GM19467 (cell line): ENCODE results near the gene C3orf38.
"Not testable (repeated sequence)": the region's sequence is repeated elsewhere in the genome, so short reads cannot be mapped to it uniquely, and the experiment has no call there.

ENCODE experiments used
- ATAC-seq: cut with Tn5 transposase; IDR thresholded peaks from one replicate; pipeline ENCODE4 v1.9.1; 2021; ENCODE audit warnings: mild to moderate bottlenecking, moderate library complexity; ENCODE audit not compliant: unreplicated experiment

C3orf38 gene

DNA sequence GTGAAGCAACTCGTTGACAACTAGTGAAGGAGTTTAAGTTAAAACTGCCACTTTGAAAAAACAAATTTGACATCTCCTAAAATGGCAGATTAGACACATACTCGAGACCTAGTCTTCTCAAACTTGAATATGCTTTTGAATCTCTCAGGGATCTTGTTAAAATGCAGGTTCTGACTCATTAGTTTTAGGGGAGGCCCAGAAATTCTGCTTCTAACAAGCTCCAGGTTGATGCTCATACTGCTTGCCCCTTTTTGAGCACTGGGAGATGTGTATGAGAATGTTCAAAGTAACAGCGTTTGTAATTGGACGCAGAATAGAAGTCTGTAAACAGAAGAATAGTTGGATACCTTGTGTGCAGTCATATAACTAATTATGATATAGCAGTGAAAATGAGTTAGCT is 1.6 kb downstream of the C3orf38 start:
- ATAC-seq = no peak

DNA sequence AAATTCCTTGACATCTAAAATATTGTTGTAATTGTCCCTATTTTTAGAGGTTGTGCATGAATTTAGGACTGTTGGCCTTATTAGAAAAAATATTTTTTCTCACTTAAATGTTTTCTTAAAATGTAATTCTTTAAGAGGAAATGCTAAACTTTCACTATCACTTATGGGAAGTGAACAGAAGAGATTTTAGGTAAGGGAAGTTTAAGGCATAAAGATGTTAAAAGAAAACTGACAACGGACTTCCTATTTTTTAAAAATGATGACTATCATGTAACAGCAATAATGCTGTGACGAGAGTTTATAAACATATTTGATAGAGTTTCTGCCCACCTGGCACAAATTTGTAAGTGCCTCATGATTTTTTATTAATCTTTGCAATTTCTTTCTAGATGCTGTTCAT is 3.1 kb downstream of the C3orf38 start:
- ATAC-seq = no peak

DNA sequence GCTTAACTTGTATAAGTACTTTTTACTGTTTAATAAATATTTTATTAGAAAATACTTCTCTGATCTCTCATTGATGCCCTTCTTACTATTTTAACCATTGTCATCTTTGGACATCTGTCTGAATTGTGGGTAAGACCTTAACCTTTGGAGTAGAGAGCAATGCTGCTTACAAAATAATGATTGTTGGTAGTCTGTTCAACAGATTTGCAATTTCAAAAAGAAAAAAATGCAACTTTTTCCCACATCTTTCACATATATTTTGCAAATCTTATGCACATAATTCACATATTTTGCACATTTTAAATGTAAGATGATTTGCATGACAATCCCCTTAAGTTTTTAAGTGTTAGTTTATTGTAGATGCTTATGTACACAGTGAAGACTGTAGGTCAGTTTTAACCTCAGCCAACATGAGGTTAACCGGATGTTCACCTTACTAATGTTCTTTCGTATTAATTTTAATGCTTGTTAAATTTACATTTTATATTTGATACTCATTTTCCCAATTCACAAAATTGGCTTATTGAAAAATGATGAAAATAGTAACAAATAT is 16.7 kb downstream of the C3orf38 start:
- ATAC-seq = no peak

DNA sequence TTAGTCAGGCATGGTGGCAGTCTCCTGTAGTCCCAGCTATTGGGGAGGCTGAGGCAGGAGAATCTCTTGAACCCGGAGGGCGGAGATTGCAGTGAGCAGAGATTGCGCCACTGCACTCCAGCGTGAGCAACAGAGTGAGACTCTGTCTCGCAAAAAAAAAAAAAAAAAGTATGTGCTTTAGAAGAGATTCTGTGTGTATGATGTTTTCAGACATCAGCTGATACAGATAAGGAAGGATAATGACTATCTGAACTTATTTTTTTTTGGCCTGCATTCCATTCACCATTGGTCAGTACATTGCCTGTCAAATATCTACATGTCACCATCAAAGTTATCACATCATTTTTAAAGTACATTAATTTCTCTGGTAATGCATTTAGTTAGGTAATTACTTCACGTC is 17.4 kb downstream of the C3orf38 start:
- ATAC-seq = no peak

DNA sequence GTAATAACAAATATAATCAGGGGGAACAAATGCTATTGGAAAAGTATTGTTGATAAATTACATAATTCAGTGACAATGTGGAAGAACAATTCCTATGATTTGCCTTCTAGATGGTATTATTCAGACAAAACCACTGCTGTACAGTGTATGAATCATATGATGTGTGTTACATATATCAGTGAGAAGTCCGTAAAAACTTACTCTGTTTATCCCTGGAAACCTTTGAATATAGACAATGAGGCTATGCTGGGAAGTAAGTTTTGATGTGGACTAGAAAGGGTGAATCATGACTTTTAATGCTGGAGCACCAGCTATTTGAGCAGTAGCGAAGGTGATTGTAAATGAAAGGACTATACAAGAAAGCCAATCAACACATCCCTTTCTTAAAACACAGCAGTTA is 17.9 kb downstream of the C3orf38 start:
- ATAC-seq = no peak

DNA sequence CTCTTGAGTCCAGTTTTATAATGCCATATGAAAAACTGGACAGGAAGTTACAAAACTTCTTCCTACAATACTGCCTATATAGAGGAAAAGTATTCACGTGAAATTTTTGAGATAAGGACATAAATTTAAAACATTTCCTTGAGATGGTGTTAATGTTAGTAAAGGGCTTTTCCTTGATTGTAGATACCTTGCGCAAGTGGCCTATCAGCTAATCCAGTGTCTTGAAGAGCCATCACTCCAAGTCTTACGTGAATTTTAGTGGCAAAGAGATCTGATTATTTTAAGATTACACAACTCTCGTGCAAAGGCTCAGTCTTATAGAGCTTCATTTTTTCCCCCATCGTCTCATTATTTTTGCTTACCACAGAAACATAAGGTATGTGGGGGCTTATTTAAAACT is 18.4 kb downstream of the C3orf38 start:
- no peak for ATAC-seq

DNA sequence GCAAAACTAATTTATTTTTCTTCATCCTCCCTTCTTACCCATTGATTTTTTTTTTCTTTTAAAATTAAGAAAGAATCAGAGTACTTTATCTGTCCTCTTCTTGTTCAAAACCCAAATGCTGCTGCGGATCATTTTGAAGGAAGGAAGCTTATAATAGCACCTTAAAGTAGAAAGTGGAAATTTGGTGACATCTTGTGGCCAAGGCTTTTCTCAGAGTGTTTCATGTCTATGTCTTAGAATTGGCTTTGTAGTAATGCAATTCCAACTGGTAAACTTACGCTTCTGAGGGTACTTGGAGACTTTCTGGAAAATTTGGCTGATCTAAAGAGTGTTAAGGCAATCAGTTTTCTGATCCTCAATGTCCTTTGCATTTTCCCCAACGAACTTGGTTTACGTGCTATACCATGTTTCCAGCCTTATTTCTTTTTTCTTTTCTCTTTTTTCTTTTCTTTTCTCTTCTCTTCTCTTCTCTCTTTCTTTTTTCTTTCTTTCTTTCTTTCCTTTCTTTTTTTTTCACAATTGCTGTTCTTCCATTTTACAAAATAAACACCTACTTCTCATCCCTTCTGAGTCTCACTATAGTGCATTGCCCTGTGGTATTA is 30.7 kb downstream of the C3orf38 start:
- ATAC-seq = no peak

DNA sequence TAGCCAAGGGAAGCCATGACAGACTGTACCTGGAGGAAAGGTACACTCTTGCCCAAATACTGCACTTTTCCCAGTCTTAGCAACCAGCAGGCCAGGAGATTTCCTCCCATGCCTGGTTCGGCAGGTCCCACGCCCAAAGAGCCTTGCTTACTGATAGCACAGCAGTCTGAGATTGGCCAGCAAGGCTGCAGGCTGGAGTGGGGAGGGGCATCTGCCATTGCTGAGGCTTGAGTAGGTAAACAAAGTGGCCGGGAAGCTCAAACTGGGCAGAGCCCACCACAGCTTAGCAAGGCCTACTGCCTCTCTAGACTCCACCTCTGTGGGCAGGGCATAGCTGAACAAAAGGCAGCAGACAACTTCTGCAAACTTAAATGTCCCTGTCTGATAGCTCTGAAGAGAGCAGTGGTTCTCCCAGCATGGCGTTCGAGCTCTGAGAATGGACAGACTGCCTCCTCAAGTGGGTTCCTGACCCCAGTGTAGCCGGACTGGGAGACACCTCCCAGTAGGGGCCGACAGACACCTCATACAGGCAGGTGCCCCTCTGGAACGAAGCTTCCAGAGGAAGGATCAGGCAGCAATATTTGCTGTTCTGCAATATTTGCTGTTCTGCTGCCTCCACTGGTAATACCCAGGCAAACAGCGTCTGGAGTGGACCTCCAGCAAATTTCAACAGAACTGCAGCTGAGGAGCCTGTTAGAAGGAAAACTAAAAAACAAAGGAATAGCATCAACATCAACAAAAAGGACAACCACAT is 32.6 kb downstream of the C3orf38 start:
- ATAC-seq = not testable (repeated sequence)

DNA sequence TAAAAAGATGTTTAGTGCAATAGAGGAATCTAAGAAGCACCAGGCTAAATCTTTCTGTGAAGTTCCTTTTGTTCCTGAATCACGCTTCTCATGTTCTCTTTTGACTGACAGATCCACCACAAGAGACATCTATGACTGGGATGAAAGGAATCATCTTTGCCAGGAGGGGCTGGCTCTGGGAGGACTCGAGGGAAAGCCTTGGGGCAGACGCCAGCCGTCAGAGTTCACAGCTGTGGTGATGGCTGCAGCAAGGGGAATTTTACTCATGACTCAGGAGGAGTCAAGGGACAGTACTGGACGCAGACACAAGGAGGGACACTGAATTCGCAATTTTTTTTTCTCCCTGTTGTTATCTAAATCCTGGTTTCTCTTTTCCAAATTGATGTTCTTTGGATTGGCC is 38.7 kb downstream of the C3orf38 start:
- ATAC-seq = no peak

DNA sequence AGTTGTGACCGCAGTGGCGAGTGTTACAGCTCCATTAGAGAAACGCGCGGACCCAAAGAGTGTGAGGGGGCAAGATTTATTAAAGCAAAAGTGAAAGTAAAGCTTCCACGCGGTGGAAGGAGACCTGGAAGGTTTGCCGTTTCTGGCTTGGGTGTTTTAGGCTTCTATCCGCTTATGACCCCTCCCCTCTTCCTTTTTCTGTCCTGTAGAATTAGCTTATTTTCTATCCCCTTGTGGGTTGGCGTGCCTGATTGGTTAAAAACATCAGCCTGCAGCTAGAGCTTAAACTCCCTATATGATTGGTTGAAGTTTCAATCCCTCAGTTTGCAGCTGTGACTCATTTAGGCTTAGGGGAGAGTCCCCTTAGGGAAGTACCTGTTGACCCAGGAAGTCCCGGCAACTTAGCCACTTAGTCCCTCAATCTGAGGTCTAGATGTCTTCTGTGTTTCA is 39.6 kb downstream of the C3orf38 start:
- no peak for ATAC-seq

DNA sequence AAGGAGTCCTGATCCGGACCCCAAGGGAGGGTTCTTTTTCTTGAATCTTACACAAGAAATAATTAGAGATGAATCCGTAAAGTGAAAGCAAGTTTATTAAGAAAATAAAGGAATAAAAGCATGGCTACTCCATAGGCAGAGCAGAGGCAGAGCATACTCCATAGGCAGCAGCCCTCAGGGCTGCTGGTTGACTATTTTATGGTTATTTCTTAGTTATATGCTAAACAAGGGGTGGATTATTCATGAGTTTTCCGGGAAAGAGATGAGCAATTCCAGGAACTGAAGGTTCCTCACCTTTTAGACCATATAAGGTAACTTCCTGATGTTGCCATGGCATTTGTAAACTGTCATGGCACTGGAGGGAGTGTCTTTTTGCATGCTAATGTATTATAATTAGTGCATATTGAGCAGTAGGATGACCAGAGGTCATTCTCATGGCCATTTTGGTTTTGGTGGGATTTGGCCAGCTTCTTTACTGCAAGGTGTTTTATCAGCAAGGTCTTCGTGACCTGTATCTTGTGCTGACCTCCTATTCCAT is 42.2 kb downstream of the C3orf38 start:
- no peak for ATAC-seq

DNA sequence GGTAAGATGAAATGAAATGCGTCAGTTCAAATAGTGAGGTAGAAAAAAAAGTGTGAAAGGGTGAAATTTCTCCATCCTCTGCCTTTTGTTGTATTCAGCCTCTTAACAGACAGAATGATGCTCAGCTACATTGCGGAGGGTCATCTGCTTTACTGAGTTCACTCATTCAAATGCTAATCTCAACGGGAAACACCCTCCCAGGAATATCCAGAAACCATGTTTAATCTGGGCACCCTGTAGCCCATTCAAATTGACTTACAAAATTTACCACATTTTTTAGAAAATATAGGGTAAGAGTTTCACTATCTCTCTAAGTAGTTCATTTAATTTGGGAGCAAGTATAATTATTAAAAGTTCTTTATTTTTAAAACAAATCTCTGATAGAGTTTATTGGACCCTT is 42.9 kb downstream of the C3orf38 start:
- ATAC-seq = no peak

DNA sequence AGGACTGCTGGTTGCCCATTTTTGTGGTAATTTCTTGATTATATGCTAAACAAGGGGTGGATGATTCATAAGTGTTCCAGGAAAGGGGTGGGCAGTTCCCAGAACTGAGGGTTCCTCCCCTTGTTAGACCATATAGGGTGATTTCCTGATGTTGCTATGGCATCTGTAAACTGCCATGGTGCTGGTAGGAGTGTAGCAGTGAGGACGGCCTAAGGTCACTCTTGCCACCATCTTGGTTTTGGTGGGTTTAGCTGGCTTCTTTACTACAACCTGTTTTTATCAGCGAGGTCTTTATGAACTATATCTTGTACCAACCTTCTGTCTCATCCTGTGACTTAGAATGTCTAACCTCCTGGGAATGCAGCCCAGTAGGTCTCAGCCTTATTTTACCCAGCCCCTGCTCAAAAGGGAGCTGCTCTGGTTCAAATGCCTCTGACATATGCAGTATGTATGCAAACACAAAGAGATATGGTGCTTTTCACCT is 46.2 kb downstream of the C3orf38 start:
- ATAC-seq = no peak

DNA sequence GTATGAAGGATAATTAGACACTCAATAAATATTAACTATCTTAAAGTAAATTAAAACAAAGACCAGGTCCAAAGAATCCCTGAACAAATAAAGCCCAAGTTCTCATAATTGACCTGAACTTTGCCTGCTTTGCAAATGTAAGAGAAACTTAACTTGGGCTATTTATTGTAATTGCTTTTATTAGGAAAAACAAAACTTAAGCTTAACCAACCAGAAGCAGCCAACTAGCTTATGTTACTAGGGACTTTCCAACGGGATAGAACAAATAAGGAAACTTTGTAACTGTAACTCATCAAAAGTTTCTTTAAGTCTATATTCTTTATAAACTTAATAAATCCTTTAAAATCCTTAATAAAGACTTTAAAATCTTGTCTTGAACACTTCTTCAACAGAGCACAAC is 48.4 kb downstream of the C3orf38 start:
- ATAC-seq = no peak

DNA sequence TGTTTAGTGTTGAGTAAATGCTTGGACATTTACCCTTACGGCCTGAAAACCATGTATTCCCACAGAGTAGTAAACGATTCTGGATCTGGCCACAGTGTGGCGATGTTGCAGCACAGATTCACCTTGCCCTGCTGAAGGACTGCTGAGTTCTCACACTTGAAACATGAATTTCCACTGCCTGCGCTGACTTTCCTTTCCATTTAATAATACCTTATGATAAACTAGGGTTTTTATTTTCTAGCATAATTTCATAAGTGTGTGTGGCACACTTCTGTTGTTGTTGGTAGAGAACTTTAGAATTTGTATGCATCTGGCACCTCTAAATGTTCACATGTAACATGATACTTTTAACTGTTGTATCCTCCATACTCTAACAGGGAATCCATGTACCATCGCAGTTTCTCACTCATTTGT is 53.9 kb downstream of the C3orf38 start:
- ATAC-seq = peak; percentile 96
